Measurements from ENCODE around the gene P2RY14.

Gene P2RY14

DNA sequence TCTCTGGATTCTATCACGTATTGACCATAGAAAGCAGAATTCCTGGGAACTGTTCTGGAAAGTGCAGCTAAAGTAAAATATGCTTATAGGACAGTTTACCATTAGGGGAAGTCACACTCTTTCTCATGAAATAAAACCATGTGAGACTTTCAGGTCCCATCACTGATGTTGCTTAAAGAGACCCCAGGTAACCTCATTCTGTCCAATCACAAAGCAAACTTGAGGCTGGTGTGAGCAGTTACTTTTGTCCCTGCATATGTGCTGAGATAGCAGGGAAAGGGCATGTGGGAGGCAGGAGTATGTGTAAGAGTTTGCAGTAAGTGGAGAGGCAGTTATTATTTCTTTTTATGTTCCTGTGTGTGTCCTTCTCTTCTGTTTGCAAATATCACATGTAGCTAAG lies 22.2 kb upstream of the P2RY14 start:
- no peak for DNase-seq

DNA sequence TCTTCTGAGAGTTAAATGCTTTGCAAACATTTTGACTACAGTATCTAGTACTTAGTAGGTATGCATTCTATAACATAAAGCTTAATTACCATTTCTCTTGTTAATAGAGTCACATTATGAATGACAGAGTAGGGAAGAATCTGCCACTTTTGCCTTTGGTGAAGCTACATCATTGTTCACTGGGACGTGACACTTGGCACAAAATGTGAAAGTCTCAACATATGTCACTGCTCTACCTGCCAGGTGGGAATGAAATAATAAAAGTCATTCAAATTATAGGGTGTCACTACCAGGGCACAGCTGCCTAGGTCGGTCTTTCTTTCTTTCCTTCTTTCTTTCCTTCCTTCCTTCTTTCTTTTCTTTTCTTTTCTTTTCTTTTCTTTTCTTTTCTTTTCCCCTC lies 20.7 kb upstream of the P2RY14 start:
- no peak for DNase-seq

DNA sequence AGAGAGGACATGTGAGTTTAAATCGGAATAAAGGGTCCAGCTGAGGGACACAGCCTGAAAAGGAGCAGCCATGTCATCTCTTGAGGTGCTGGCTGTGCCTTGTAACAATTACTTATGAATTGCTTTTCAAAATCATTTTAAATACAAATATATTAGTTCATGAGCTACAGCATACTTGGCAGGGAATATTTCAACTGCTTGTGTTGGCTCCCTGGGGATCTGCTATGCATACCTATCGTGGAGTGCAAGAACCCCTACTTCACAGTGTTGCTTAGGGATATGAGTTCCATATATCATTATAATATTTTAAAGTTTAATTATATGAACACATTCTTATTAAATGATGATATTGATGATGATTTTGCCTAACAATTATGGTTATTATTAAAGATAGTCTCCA lies 19.1 kb upstream of the P2RY14 start:
- no peak for DNase-seq

DNA sequence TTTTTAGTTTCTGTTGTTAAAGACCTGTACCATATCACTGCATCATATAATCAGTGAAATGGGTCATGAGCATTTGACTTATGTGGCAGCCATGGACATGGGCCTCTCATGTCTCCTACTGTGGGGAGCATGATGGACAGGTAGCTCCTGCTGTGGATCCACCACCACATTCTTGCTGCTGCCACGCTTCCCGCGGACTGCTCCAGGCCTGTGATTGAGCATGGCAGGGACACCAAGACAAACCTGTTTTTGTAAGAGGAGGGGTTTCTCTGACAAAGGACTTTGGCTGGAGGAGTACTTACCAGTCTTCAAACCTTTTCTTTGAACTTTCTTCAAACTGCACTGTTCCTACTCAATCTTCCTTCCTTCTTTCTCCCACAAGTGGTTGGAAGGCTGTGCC lies 17.9 kb upstream of the P2RY14 start:
- DNase-seq, result no peak

DNA sequence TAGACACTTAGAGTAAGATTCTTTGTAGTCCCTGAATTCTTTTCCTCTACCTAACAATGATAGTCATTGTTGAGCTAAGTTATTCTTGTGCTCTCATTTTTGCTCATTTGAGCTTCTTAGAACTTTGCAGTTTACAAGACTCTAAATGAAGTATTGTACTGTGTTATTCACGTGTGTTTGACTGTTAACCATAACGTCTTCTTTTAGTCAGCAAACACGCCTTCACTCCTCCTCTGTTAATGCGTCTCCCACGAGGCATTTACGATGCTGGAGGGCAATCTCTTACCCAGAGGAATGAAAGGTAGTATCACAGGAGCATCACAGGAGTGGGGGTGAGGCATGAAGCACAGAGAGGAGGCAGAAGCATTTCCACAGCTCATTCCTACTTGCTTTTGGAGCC lies 14.8 kb upstream of the P2RY14 start:
- no peak for DNase-seq

DNA sequence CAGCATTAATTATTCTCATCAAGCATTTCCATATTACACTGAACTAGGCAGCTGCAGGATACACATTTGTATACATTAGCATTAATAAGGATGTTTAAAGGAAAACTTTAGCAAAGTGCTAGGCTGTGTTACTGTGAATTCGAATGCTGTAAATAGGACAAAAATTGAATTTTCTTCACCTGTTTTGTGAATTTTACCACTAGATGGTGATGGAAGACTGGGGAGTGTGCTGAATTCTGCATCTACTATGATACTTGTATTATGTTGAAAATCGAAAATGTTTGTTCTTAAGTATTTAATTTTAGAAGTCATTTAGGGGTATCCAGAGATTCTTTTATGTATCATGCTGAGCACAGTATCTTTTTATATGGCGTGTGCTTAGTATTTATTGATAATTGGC lies 12.3 kb upstream of the P2RY14 start:
- DNase-seq, result no peak

DNA sequence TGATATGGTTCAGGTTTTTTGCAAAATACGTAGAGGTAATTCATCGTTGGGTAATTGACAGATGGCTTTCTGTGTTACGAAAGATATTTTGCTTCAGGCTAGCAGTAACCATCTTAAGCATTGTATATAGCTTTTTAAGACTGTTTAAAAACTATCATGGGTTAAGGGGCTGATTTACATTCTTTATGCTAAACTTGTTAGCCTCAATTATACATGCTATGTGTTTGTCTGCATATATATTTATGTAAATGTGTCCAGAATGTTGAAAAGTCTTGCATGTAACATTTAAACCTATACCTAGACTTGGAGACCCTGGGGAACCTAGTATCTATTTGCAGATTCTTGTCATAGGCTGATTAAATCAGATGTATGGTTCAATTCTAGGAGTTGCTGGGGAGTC lies 11.1 kb upstream of the P2RY14 start:
- DNase-seq, result no peak

DNA sequence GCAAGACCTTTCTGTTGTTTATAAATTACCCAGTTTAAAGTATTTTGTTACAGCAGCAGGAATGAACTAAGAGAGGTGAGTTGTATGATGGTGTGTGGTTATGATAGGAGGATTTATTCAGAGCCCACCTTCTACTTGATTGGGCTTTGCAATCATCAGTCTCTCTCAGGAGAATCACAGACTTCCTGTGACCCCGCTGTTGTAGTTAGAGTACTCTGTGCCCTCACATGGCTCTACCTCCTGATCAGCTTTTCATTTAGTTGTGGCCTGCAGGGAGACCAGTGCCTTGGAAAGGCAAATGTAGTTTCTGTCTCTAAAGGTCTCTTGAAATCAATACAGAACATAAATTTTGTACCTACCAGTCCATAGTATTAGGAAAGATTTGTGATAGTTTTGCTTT lies 7.6 kb upstream of the P2RY14 start:
- DNase-seq, result no peak

DNA sequence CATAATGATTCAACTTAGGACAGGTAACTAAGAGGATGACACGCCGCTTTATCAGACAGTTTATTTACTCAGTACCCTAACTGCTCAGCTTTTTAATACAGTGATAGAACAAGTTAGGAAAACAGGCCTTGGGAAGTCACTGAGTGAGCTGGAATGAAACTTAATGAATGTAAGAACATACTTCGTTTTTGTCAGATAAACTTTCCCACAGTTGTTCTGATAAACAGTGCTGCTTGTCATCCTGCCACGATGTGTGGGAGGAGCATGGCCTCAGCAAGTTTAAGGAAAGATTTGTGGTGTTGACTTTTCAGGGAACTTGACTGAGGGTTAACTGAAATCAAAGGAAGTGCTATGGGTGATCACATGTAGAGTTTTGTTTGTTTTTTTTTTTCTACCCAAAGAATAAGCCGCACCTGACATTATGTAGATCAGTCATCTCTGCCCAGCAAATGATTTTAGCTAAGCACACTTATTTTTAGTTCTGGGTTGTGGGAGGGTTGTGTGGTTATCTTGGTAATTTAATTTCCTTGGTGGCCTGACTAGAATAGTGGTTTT lies 5.6 kb upstream of the P2RY14 start:
- DNase-seq, result peak; percentile 5

DNA sequence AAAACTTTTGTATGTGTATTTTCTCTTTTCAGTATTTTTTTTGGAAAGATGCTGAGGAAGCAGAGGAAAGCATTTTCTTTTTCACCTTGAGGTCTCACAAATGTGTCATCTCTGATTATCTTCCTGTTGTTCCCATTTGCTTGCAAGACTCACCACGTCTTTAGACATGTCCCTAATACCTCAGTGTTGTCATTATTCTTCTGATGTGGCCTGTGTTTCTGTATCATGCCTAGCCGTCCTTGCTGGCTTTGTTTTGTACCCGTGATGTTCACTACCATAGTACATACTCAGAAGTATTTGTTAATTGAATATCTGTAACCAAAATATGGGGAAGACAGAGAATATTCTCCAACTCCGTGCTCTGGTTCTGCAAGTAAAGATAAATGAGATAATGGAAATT lies 5.0 kb upstream of the P2RY14 start:
- no peak for DNase-seq

DNA sequence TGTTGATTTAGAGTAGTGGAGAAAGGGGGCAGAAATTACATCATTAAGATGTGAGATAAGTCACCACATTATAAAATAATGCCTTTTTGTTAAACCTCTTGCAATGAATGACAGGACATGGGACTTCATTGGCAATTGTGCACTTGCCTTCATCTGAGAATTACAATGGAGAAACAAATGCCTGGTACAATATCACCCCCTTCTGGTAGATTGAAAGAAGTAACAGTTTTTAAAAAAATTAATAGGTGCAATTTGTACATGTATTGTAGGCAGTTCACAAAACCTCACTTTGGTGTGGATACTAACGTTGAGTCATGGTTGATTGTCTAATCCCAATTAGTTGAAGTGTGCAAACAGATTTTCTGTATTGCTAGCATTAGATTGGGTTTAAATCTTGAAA lies 4.6 kb upstream of the P2RY14 start:
- DNase-seq, result no peak

DNA sequence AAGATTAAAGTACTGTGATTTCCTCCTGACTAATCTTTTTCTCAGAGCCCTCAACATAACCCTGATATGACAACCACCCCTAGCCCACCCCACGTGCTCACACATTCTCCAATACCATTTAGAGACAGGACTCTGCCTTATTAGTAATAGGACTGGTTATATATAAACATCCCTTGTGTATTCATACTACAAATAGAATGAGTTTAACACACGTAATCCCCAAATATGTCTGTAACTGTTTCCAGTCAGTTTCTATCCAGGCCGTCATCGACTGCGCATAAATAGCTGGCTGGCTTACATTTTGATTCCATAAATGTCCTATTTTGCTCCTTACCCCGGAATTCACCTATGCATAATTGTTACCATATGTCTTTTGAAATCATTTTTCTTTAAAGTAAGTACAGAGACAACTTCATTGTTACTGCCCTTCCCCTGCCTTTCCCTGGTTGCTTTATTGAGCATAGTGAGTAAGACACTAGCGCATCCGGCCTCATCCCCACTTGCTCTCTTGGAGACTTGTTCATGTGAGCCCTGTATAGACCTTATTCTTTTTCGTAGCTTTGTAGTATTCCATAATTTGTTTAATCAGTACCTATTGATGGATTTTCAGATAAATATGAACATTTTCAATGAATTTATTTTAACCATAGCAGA lies 3.5 kb upstream of the P2RY14 start:
- DNase-seq, result no peak

DNA sequence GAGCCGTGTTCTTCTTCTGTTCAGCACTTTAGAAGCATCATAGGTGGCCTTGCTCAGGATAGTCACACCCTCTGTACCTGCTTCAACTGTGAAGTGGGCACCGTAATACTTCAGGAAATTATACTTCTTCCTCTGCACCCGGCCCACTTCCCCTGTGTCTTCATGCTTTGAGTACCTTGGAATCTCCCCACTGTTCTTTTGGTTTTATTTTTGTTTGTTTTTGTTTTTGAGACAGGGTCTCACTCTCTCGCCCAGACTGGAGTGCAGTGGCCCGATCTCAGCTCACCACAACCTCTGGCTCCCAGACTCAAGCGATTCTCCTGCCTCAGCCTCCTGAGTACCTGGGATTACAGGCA lies 1.7 kb downstream of the P2RY14 start:
- DNase-seq, result peak; percentile 12

DNA sequence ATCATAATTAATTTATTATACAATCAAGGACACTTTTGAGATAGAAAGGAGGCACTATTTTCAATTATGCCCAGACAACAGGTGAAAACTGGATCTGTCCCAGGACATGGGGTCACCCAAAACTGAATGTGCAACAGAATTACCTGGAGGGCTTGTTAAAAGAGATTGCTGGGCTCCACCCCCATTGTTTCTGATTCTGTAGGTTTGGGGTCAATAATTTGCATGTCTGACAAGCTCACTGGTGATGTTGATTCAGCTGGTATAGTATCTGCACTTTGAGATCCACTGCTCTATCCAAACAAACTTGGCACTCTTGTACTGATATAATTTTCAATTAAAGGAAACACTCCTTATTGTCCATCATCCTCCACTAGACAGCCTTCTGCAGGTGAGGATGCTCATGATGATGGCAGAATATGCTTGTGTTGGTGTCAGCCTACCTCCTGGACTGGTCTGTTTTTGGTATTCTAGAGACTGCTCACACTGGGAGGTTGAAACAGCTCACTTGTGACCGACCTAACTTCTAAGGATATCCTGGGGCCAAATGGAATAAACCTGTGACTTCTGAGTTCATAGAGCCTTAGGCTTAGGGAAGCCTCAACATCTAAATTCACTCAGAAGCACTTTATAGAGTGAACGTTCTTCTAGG lies 2.2 kb downstream of the P2RY14 start:
- no peak for DNase-seq

DNA sequence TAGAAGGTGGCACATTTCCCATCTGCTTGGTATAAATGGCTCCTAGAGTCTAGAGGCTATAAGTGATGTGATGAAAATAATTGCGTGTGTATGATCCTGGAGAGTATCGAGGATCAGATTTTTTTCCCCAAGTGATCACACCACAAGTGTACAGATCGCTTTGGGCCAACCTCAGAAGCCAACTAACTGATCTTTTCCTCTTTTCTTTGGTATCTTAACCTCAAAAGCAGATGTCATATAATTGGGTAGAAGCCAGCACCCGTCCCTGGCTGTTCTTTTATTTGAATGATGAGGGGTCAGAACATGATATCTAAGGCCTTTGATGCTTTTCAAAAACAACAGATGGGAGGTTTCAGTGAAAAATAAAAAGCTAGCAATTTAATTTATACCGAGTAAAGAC lies 3.3 kb downstream of the P2RY14 start:
- DNase-seq, result no peak

DNA sequence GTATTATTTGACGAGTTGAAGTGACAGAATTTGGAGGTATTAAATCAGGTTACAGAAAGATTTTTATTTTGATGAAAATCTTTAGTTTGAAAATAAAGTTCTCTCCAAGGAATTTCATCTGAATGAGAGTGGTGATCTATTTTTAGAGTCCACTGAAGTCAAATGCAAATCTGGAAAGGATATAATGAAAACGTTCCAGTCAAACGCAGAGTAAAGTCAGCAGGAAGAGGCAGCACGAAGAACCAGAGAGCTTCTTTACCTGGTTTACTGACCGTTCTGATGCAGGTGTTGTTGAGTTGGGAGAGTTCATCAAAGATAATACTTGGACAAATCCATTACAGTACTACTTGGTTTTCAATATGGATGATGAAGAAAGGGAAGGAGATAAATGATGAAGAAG lies 8.7 kb downstream of the P2RY14 start:
- no peak for DNase-seq

DNA sequence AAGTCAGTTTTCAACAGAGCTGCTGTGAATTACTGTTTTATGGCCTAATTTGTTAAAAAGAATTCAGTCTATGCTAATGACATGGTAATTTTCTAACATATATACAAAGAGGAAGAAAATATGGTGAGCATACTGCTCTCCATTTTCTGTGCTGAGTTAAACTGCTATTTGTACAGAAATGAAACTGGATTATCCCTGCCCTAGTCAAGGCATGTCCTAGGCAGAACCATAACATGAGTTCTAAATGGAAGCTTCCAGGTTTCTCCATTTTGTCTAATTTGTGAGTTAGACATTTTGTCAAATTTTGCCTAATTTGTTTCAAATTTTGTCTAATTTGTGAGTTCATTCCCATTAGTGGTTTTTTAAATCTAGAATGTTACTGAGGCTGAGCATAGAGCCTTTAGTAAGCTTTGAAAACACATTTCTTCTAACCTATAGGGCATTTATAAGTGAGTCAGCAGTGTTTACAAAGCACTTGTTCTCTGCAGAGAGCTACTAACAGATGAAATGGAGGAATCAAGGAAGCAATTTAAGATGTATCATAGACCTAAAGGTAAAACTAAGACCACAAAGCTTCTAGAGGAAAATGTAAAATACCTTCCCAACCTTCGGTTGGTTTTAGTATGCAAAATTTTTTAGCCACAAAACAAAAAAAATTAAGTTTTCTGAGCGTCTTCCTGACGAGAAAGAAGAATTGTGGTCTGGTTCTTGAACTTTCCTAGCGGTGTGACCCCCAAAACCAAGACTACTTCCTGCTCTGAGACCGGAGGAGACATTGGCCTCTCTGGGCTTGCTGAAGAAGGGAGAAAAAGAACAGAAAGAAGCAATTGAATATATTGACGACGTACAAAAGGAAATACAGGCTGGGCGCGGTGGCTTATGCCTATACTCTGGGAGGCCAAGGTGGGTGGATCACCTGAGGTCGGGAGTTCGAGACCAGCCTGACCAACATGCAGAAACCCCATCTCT lies 9.8 kb downstream of the P2RY14 start:
- DNase-seq, result no peak

DNA sequence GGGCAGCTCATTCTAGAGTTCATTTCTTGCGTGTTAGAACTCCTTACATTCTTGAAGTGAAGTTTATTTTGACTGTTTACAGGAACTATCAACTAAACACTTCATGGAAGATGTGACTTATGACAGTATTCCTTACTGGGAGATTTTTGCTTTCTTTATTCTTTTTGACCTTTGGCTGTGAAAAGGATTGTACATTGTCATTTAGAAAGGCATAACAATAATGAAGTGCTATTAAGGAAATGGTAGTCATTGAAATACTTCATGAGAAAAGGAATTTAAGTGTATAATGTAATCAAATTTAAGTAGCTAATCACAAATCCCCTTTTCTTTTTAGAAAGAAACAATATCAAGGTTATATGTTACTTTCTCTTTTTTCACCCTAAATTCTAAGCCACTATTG lies 11.3 kb downstream of the P2RY14 start:
- no peak for DNase-seq

DNA sequence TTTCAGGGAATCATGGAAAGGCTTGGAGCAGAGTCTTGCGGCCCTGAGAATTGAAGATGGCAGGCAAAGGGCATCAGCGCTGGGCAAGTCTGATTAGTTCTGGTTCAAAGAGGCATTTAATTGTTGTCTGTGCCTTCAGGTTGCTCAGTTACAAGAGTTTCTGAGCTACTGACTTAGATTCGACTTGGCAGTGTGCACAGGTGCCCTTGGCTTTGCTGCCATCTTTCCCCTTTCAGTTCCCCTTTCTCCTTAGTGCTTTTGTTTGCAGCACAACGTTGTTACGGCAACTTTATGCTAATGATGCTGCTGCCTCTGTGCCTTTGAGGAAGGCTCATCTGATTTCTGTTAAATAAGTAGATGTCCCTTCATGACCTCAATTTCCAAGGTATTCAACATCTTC lies 12.5 kb downstream of the P2RY14 start:
- DNase-seq, result no peak

DNA sequence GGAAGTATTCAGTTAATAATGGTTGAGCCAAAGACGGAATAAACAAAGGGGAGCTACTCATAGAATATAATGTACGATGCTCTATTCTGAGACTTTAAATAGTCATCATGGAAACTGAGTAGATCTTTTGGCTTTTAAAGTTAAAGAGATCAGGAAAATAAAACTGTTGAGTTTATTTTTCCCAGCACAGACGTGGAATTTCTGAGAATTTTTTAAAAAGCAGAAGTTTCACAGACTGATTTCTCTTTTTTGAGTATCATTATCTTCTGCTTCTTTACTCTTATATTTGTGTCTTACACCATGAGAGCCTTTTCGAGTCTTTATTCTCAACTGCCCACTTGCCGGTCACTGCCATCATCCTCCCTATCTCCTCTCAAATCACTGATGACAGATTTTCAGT lies 13.2 kb downstream of the P2RY14 start:
- no peak for DNase-seq

DNA sequence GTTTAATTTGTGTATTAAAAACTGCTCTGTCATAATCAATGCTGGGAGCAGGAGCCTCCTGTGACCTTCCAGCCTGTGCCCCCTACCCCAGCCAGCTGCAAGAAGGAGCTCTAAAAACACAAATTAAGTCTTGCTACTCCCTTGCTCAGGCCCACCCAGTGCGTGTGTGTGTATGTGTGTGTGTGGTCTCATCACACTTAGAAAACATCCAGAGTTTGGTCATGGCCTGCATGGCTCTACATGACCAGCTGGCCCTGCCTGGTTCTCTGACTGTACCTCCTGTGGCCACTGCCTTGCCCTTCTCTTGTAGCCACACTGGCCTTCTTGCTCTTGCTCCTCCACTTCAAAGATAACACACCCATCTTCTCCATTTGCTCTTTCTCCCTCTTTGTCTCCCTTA lies 13.7 kb downstream of the P2RY14 start:
- no peak for DNase-seq

DNA sequence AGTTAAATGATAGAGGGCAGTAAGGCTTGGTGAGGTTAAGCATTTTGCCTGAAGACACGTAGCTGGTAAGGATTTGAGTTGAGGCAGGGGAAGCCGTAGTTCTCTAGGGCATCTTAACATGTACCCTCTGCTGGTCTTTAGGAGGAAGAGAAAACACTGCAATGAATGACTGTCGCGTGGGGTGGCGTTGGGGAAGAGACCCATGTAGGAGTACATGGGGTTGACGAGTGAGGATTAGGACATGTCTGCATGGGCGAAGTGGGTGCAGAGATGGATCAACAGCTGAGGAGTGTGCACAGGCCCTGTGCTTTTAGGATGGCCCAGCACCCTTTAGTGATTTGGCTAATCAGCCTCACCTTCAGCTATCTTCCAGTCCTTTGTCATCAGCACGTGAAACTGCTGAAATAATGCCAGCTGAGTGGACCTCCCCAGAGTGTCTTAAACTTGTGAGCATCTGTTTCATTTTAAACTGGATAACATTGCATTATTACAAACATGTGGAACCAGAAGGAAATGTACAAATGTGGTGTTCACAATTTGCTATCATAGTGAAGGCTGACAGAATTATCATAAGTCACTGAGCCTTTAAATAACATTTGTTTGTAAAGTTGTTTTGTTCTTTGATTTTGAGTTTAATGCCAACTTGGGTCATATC lies 15.3 kb downstream of the P2RY14 start:
- no peak for DNase-seq

DNA sequence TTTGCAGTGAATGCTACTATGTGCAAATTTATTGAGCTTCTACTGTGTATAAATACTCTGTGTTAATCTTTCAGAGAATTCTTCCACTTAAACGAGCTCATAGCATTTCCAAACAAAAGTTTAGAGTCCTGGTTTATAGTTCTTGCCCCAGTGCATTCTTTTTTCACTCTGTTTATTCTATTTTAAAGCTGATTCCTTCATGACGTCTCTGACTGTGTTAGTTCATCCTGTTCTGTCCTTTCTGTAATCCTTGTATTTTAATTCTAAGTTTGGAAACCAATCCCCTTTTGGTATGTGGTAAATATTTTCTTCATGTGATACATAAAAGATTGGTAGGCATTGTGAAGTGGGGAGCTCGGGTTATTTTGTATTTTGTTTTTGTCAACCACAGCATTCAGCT lies 18.7 kb downstream of the P2RY14 start:
- DNase-seq, result no peak

Data from stimulated activated naive CD4-positive, alpha-beta T cell treated with Interleukin-2 at 50 U/mL for 16 hours (primary cell).